ENCODE measurements around the gene CD3E. TPM values are rescaled to one million over a fixed set of nuclear protein-coding genes. Genes with fewer than 3 reads are reported as not detected.

CD3E gene
- total and polyA plus RNA-seq, 2 of the 8 experiments (the other 6 are each of a cell fraction or from before 2014, with no cell fraction given), result not detected

DNA sequence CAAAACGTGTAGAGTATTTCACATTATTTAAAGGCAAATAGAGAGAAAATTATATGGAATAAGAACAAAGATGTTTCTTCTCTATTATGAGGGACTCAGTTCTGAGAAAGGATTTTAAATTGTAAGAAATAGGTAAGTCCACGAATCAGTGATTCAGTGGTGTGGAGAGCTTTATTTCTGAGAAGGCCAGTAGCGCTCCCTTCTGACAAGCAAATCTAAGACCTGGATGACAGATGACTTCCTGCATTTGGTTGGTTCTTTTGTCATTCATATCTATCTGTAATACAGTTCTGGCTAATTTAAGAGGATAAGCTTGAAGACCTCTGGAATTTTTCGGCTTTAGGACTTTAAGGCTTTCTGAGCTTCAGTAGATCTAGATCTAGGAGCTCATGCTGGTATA is 7.0 kb downstream of the CD3E start:
- CTCF ChIA-PET (ENCODE audit: partially characterized antibody), result interaction anchor here (0.9 to 2.1 kb wide), 9 partner anchors 10 to 161 kb away, joined by 3 to 11 read pairs (median 3); no protein-coding TSS in a partner anchor
- Histone ChIP-seq H3K56ac (replicated peaks; ENCODE audit: insufficient read length, low read depth, low read length) (no peak overlapping the region), H3K4me2 (ENCODE audit: insufficient read depth in 1 of 2, low read depth in 2 of 2, low read length in 2 of 2) (no peak overlapping the region), H4K20me1 (replicated peaks in 1 of 2; ENCODE audit: control insufficient read depth in 1 of 2, insufficient read depth in 2 of 2, low read length in 2 of 2) (no peaks in the 10 kb centered on the region), H3K18ac (ENCODE audit: extremely low read depth, low read length) (no peak overlapping the region), H3K9ac (replicated peaks in 1 of 4; ENCODE audit: extremely low read depth in 1 of 4, low read depth in 3 of 4, low read length in 3 of 4) (no peak overlapping the region), H3K4ac (replicated peaks; ENCODE audit: insufficient read length, low read depth, low read length) (no peak overlapping the region), H3K27ac (ENCODE audit: low read depth, low read length) (no peak overlapping the region), H2BK120ac (replicated peaks; ENCODE audit: low read depth, low read length) (no peak overlapping the region), H3K23me2 (ENCODE audit: low read depth, low read length) (peaks cover 8% of the 10 kb centered on the region; the same call in 1 of the 2 replicates), H3K79me2 (ENCODE audit: control insufficient read depth in 1 of 2, insufficient read depth in 2 of 2, low read length in 2 of 2) (no peaks in the 10 kb centered on the region), H3K36me3 (ENCODE audit: control insufficient read depth in 2 of 4, insufficient read depth in 4 of 4, low read length in 3 of 4) (no peaks in the 10 kb centered on the region), H2BK5ac (ENCODE audit: low read depth, low read length) (no peak overlapping the region), H2AFZ (ENCODE audit: low read length) (no peak overlapping the region), H3K79me1 (ENCODE audit: low read depth, low read length) (no peaks in the 10 kb centered on the region), H3K9me3 (ENCODE audit: insufficient read depth in 2 of 2, low read depth in 1 of 2, low read length in 1 of 2) (no peaks in the 10 kb centered on the region), H2BK12ac (ENCODE audit: low read depth, low read length) (no peak overlapping the region), H4K8ac (ENCODE audit: extremely low read depth, insufficient read depth, low read length) (no peak overlapping the region), H2BK15ac (ENCODE audit: low read length) (no peak overlapping the region), H4K91ac (replicated peaks; ENCODE audit: insufficient read length, low read length) (no peak overlapping the region), H4K5ac (ENCODE audit: insufficient read length, low read depth, low read length) (no peak overlapping the region), H2BK20ac (ENCODE audit: low read length) (no peak overlapping the region), H3K4me1 (replicated peaks in 1 of 4; ENCODE audit: control insufficient read depth in 3 of 4, insufficient read depth in 4 of 4, low read length in 3 of 4) (peaks cover 4 to 11% (median 7%) of the 10 kb centered on the region in 4 experiments), H3K4me3 (ENCODE audit: extremely low read depth in 1 of 4, insufficient read depth in 2 of 4, low read depth in 3 of 4, low read length in 4 of 4) (no peak overlapping the region), H3K27me3 (replicated peaks in 1 of 4; ENCODE audit: control insufficient read depth in 3 of 4, extremely low read depth in 1 of 4, insufficient read depth in 3 of 4, low read length in 3 of 4) (no peaks in the 10 kb centered on the region), H3K23ac (ENCODE audit: insufficient read length) (no peak overlapping the region), H3K14ac (ENCODE audit: insufficient read length) (no peak overlapping the region), H2AK5ac (ENCODE audit: low read depth, low read length) (no peak overlapping the region)
- POLR2A ChIA-PET (ENCODE audit: partially characterized antibody), result interaction anchor here (0.6 kb wide), 1 partner anchor 65 kb away, joined by 3 read pairs; no protein-coding TSS in a partner anchor
- DNase-seq (ENCODE audit: low read depth in 1 of 2, low spot score in 2 of 2), result no peak
- WGBS, 2 experiments (ENCODE audit: extremely low coverage in 1 of 2, insufficient coverage in 1 of 2, insufficient read length in 1 of 2, insufficient replicate concordance in 2 of 2, low coverage in 1 of 2, low lambda C conversion rate in 2 of 2, missing lambda C conversion rate in 1 of 2), result 70% methylated on average over 4 of the region's 4 CpGs; no CpG with 5 or more reads in 1 of the 2 experiments
- TF ChIP-seq SP4 (IDR thresholded peaks at IDR 0.05; ENCODE audit: low read length), result no peak
- TF ChIP-seq KDM5A (IDR thresholded peaks at IDR 0.05; ENCODE audit: low read length), result no peak
- TF ChIP-seq CHD2 (IDR thresholded peaks at IDR 0.05; ENCODE audit: low read length), result no peak
- TF ChIP-seq RAD21 (IDR thresholded peaks at IDR 0.05 in 1 of 2, conservative IDR thresholded peaks at IDR 0.05 in 1 of 2; ENCODE audit: low read depth in 2 of 2, low read length in 2 of 2), result peak; percentile 3 to 32; a peak in 1 of 4 replicates
- no peak for FAIRE-seq

Data from H1 (cell line).